ENCODE results near the gene XAB2. TPM values are rescaled to one million over a fixed set of nuclear protein-coding genes. Genes with fewer than 3 reads are reported as not detected.

Gene XAB2
- total RNA-seq (ENCODE audit: insufficient read depth, low replicate concordance), result 18.3 TPM

GRCh38 chr19:7629347-7630054 is at the start of gene XAB2, which contains the start of gene PET100:
XAB2 (minus strand) TSS chr19:7629545; CDS start chr19:7629527, 18 bp downstream.
PET100 (plus strand) TSS chr19:7629793; CDS start chr19:7629834, 41 bp downstream.
- peak; percentile 99 for DNase-seq (ENCODE audit: low spot score)

- no peak for DNase-seq (ENCODE audit: low spot score)
These were observed 48.4 kb upstream of the XAB2 start for GRCh38 chr19:7677669-7678311.

- DNase-seq (ENCODE audit: low spot score), result no peak
These were observed 47.5 kb upstream of the XAB2 start, which contains the start of gene MCEMP1 for GRCh38 chr19:7676854-7677253. MCEMP1 (plus strand) TSS chr19:7677090; CDS start chr19:7677121, 31 bp downstream.

GRCh38 chr19:7676376-7676775 is 47.0 kb upstream of the XAB2 start:
- DNase-seq (ENCODE audit: low spot score), result no peak

- peak; percentile 35 for DNase-seq (ENCODE audit: low spot score)
These were observed 45.0 kb upstream of the XAB2 start for GRCh38 chr19:7674010-7675005.

GRCh38 chr19:7672522-7672921 is 43.2 kb upstream of the XAB2 start:
- DNase-seq (ENCODE audit: low spot score), result no peak

GRCh38 chr19:7670790-7671189 is 41.4 kb upstream of the XAB2 start:
- no peak for DNase-seq (ENCODE audit: low spot score)

GRCh38 chr19:7670150-7670783 is 40.9 kb upstream of the XAB2 start:
- no peak for DNase-seq (ENCODE audit: low spot score)

- DNase-seq (ENCODE audit: low spot score), result no peak
These were observed 40.3 kb upstream of the XAB2 start for GRCh38 chr19:7669641-7670040.

GRCh38 chr19:7668842-7669241 is 39.5 kb upstream of the XAB2 start, which contains the start of gene RETN:
RETN (plus strand) TSS chr19:7669049; CDS start chr19:7669327, 278 bp downstream.
- DNase-seq (ENCODE audit: low spot score), result no peak

GRCh38 chr19:7665076-7665475 is 35.7 kb upstream of the XAB2 start:
- DNase-seq (ENCODE audit: low spot score), result peak; percentile 91

GRCh38 chr19:7663706-7664105 is 34.4 kb upstream of the XAB2 start:
- DNase-seq (ENCODE audit: low spot score), result no peak

- DNase-seq (ENCODE audit: low spot score), result no peak
These were observed 33.3 kb upstream of the XAB2 start for GRCh38 chr19:7662657-7663056.

GRCh38 chr19:7661744-7662538 is 32.6 kb upstream of the XAB2 start:
- no peak for DNase-seq (ENCODE audit: low spot score)

- no peak for DNase-seq (ENCODE audit: low spot score)
These were observed 28.9 kb upstream of the XAB2 start for GRCh38 chr19:7658219-7658686.

- DNase-seq (ENCODE audit: low spot score), result peak; percentile 35
These were observed 27.9 kb upstream of the XAB2 start for GRCh38 chr19:7657131-7657751.

GRCh38 chr19:7655581-7655980 is 26.2 kb upstream of the XAB2 start:
- DNase-seq (ENCODE audit: low spot score), result no peak

GRCh38 chr19:7654401-7654800 is 25.1 kb upstream of the XAB2 start:
- DNase-seq (ENCODE audit: low spot score), result no peak

- peak; percentile 77 for DNase-seq (ENCODE audit: low spot score)
These were observed 22.8 kb upstream of the XAB2 start for GRCh38 chr19:7652061-7652641.
